Measurements from ENCODE around the gene NKAPD1.
"Not testable (repeated sequence)": the region's sequence is repeated elsewhere in the genome, so short reads cannot be mapped to it uniquely, and the experiment has no call there.

Gene NKAPD1

GRCh38 chr11:112073941-112074811 lies at the start of gene NKAPD1, which contains the start of gene PIH1D2:
Gene NKAPD1 (plus strand): TSS chr11:112074299. CDS start chr11:112075575, 1,276 bp downstream.
Gene PIH1D2 (minus strand): TSS chr11:112074017. CDS start chr11:112073174, 843 bp downstream.
- peak; percentile 76 to 79 for DNase-seq

- peak; percentile 83 to 92 for DNase-seq
Measured at GRCh38 chr11:112024773-112025678, 49.1 kb upstream of the NKAPD1 start, which contains the start of gene DLAT. Gene DLAT (plus strand): TSS chr11:112025408. CDS start chr11:112025473, 65 bp downstream.

GRCh38 chr11:112025707-112026106 lies 48.4 kb upstream of the NKAPD1 start:
- DNase-seq: no peak

GRCh38 chr11:112026784-112027410 lies 47.2 kb upstream of the NKAPD1 start:
- DNase-seq: not testable (repeated sequence)

GRCh38 chr11:112029460-112029859 lies 44.6 kb upstream of the NKAPD1 start:
- no peak for DNase-seq

GRCh38 chr11:112033902-112034301 lies 40.2 kb upstream of the NKAPD1 start:
- no peak for DNase-seq

- no peak for DNase-seq
Measured at GRCh38 chr11:112037527-112037926, 36.6 kb upstream of the NKAPD1 start.

- no peak for DNase-seq
Measured at GRCh38 chr11:112042161-112042960, 31.7 kb upstream of the NKAPD1 start.

GRCh38 chr11:112042961-112043304 lies 31.2 kb upstream of the NKAPD1 start:
- no peak for DNase-seq

- DNase-seq: no peak
Measured at GRCh38 chr11:112044961-112045360, 29.1 kb upstream of the NKAPD1 start.

GRCh38 chr11:112046647-112047046 lies 27.5 kb upstream of the NKAPD1 start:
- DNase-seq: not testable (repeated sequence)

- DNase-seq: not testable (repeated sequence)
Measured at GRCh38 chr11:112048256-112048655, 25.8 kb upstream of the NKAPD1 start.

GRCh38 chr11:112049777-112050176 lies 24.3 kb upstream of the NKAPD1 start:
- no peak for DNase-seq

GRCh38 chr11:112050721-112051120 lies 23.4 kb upstream of the NKAPD1 start:
- no peak for DNase-seq

GRCh38 chr11:112051768-112052167 lies 22.3 kb upstream of the NKAPD1 start:
- no peak for DNase-seq

GRCh38 chr11:112057170-112057569 lies 16.9 kb upstream of the NKAPD1 start:
- no peak for DNase-seq

GRCh38 chr11:112058103-112058502 lies 16.0 kb upstream of the NKAPD1 start:
- no peak for DNase-seq

- no peak for DNase-seq
Measured at GRCh38 chr11:112062923-112063322, 11.2 kb upstream of the NKAPD1 start.

GRCh38 chr11:112082729-112083128 lies 8.6 kb downstream of the NKAPD1 start:
- DNase-seq: no peak

GRCh38 chr11:112085822-112086421 lies 11.8 kb downstream of the NKAPD1 start:
- DNase-seq: no peak

- peak; percentile 84 to 87 for DNase-seq
Measured at GRCh38 chr11:112086422-112087191, 12.5 kb downstream of the NKAPD1 start, which contains the start of the genes SDHD and TIMM8B. Gene SDHD (plus strand): TSS chr11:112086873. CDS start chr11:112086908, 35 bp downstream. Gene TIMM8B (minus strand): TSS chr11:112086756. CDS start chr11:112086723, 33 bp downstream.
